ENCODE measurements around the gene GPSM1. TPM values are rescaled to one million over a fixed set of nuclear protein-coding genes. Genes with fewer than 3 reads are reported as not detected.

Gene GPSM1
- total RNA-seq, 1 donor from 2014 or later: 1.9 TPM

GRCh38 chr9:136297766-136298735 is 29.3 kb upstream of the GPSM1 start:
- no peak overlapping the region for H3K27ac Mint-ChIP-seq
- CTCF ChIA-PET: no interaction called here
- no peak overlapping the region for H3K4me3 Mint-ChIP-seq
- H3K9me3 Mint-ChIP-seq: no peaks in the 10 kb centered on the region
- POLR2A ChIA-PET: no interaction called here
- DNase-seq: no peak
- H3K27me3 Mint-ChIP-seq: no peaks in the 10 kb centered on the region
- no peak for ATAC-seq (ENCODE audit: low read depth)
- intact Hi-C loops (cut with micrococcal nuclease): no loop called here
- H3K4me1 Mint-ChIP-seq: peaks cover 3% of the 10 kb centered on the region
- TF ChIP-seq CTCF (IDR thresholded peaks at IDR 0.05): no peak
- H3K36me3 Mint-ChIP-seq (ENCODE audit: low read depth): no peaks in the 10 kb centered on the region

GRCh38 chr9:136299116-136299515 is 28.2 kb upstream of the GPSM1 start:
- POLR2A ChIA-PET: no interaction called here
- intact Hi-C loops (cut with micrococcal nuclease): no loop called here
- CTCF ChIA-PET: no interaction called here
- no peaks in the 10 kb centered on the region for H3K9me3 Mint-ChIP-seq
- H3K27ac Mint-ChIP-seq: no peak overlapping the region
- peaks cover 3% of the 10 kb centered on the region for H3K4me1 Mint-ChIP-seq
- H3K27me3 Mint-ChIP-seq: no peaks in the 10 kb centered on the region
- no peaks in the 10 kb centered on the region for H3K36me3 Mint-ChIP-seq (ENCODE audit: low read depth)
- DNase-seq (no peak), ATAC-seq (ENCODE audit: low read depth) (no peak)
- no peak for TF ChIP-seq CTCF (IDR thresholded peaks at IDR 0.05)
- H3K4me3 Mint-ChIP-seq: no peak overlapping the region

GRCh38 chr9:136299541-136299940 is 27.8 kb upstream of the GPSM1 start:
- peaks cover 3% of the 10 kb centered on the region for H3K4me1 Mint-ChIP-seq
- no peak for TF ChIP-seq CTCF (IDR thresholded peaks at IDR 0.05)

GRCh38 chr9:136300016-136300545 is 27.3 kb upstream of the GPSM1 start:
- no peak overlapping the region for H3K4me3 Mint-ChIP-seq
- H3K9me3 Mint-ChIP-seq: no peaks in the 10 kb centered on the region
- DNase-seq: no peak
- no peak for ATAC-seq (ENCODE audit: low read depth)
- ChIA-PET CTCF (no interaction called here), POLR2A (no interaction called here)
- no peaks in the 10 kb centered on the region for H3K36me3 Mint-ChIP-seq (ENCODE audit: low read depth)
- H3K27me3 Mint-ChIP-seq: no peaks in the 10 kb centered on the region
- peaks cover 3% of the 10 kb centered on the region for H3K4me1 Mint-ChIP-seq
- H3K27ac Mint-ChIP-seq: no peak overlapping the region
- no peak for TF ChIP-seq CTCF (IDR thresholded peaks at IDR 0.05)
- intact Hi-C loops (cut with micrococcal nuclease): no loop called here

More at GRCh38 chr9:136299541-136299940, 27.8 kb upstream of the GPSM1 start:
- no peak overlapping the region for H3K4me3 Mint-ChIP-seq
- no peak for ATAC-seq (ENCODE audit: low read depth)
- no peaks in the 10 kb centered on the region for H3K27me3 Mint-ChIP-seq
- ChIA-PET CTCF (no interaction called here), POLR2A (no interaction called here)
- DNase-seq: no peak
- no peak overlapping the region for H3K27ac Mint-ChIP-seq
- no peaks in the 10 kb centered on the region for H3K9me3 Mint-ChIP-seq
- intact Hi-C loops (cut with micrococcal nuclease): no loop called here
- H3K36me3 Mint-ChIP-seq (ENCODE audit: low read depth): no peaks in the 10 kb centered on the region

- H3K4me3 Mint-ChIP-seq: no peak overlapping the region
- peaks cover 5% of the 10 kb centered on the region for H3K4me1 Mint-ChIP-seq
- no peak for ATAC-seq (ENCODE audit: low read depth)
- DNase-seq: no peak
- no peaks in the 10 kb centered on the region for H3K36me3 Mint-ChIP-seq (ENCODE audit: low read depth)
- intact Hi-C loops (cut with micrococcal nuclease): no loop called here
- no peaks in the 10 kb centered on the region for H3K27me3 Mint-ChIP-seq
- no peak overlapping the region for H3K27ac Mint-ChIP-seq
- POLR2A ChIA-PET: no interaction called here
- no peak for TF ChIP-seq CTCF (IDR thresholded peaks at IDR 0.05)
- CTCF ChIA-PET: no interaction called here
- H3K9me3 Mint-ChIP-seq: no peaks in the 10 kb centered on the region
These were observed 26.5 kb upstream of the GPSM1 start for GRCh38 chr9:136300866-136301265.
